ENCODE data around the gene PPP2R2D. TPM values are rescaled to one million over a fixed set of nuclear protein-coding genes. Genes with fewer than 3 reads are reported as not detected.
A peak's percentile ranks its signal among the peaks of the same experiment; 100 is the strongest.
"Not testable (repeated sequence)": the region's sequence is repeated elsewhere in the genome, so short reads cannot be mapped to it uniquely, and the experiment has no call there.

The PPP2R2D gene
- polyA plus RNA-seq, 2 donors = 14.5 to 19.3 TPM

DNA sequence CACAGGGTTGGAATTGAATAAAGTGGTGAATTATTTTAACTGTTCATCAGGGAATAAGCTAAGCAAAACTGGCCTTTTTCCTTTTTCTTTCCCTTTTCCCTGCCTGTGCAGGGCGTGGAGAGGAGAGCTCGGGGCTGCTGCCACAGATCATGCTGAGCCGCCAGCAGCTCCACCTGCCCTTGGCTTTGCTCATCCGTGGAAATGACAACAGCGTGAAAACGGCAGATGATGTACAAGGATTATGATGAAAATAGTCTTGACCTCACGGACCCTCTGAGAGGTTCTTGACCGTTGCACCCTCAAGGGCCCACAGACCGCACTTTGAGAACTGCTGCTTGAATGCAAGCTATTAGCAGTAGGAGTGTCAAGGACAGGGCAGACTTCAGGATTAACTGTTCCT lies 10.6 kb downstream of the PPP2R2D start:
- no peak overlapping the region for H3K27ac ChIP-seq (ENCODE audit: low read depth in 2 of 2, low read length in 1 of 2)
- no peak overlapping the region for H3K4me3 ChIP-seq (ENCODE audit: low read depth in 1 of 2, low read length in 2 of 2)
- peaks cover 2 to 10% of the 10 kb centered on the region in 2 donors for H3K4me1 ChIP-seq (ENCODE audit: control insufficient read depth in 2 of 2, insufficient read depth in 2 of 2, low read length in 1 of 2)
- peaks cover 2% of the 10 kb centered on the region in 2 donors for H3K36me3 ChIP-seq (ENCODE audit: control insufficient read depth in 2 of 2, insufficient read depth in 2 of 2, low read length in 1 of 2)
- no peaks in the 10 kb centered on the region for H3K27me3 ChIP-seq (ENCODE audit: control insufficient read depth in 1 of 2, insufficient read depth in 2 of 2, low read length in 2 of 2)
- WGBS, 2 donors = 66 to 74% methylated on average over 9 of the region's 9 CpGs
- H3K9me3 ChIP-seq (ENCODE audit: control insufficient read depth in 2 of 2, insufficient read depth in 1 of 2, low read depth in 1 of 2, low read length in 1 of 2) = no peaks in the 10 kb centered on the region

DNA sequence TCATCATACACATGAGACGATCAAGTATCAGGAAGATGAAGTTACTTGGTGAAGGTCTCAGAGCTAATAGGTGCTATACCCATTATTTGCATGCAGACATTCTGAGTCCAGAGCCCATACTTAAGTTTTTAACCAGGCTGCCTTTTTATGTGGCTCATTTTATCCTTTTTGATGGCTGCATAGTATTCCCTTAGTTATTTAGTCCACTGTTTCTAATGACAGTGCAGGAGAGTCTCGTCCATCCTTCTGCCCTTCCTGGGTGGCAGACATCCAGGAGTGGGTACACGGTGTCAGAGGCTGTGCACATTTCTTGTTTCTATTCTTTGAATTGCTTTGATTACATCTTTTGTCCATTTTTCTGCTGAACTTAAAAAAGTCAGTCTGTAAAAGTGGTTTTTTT lies 11.8 kb downstream of the PPP2R2D start:
- no peaks in the 10 kb centered on the region for H3K9me3 ChIP-seq (ENCODE audit: control insufficient read depth in 2 of 2, insufficient read depth in 1 of 2, low read depth in 1 of 2, low read length in 1 of 2)
- H3K4me1 ChIP-seq (ENCODE audit: control insufficient read depth in 2 of 2, insufficient read depth in 2 of 2, low read length in 1 of 2) = peaks cover 2 to 10% of the 10 kb centered on the region in 2 donors
- peaks cover 2% of the 10 kb centered on the region in 2 donors for H3K36me3 ChIP-seq (ENCODE audit: control insufficient read depth in 2 of 2, insufficient read depth in 2 of 2, low read length in 1 of 2)
- WGBS, 2 donors = 98 to 99% methylated on average over 3 of the region's 3 CpGs
- H3K27ac ChIP-seq (ENCODE audit: low read depth in 2 of 2, low read length in 1 of 2) = no peak overlapping the region
- H3K4me3 ChIP-seq (ENCODE audit: low read depth in 1 of 2, low read length in 2 of 2) = no peak overlapping the region
- H3K27me3 ChIP-seq (ENCODE audit: control insufficient read depth in 1 of 2, insufficient read depth in 2 of 2, low read length in 2 of 2) = no peaks in the 10 kb centered on the region

DNA sequence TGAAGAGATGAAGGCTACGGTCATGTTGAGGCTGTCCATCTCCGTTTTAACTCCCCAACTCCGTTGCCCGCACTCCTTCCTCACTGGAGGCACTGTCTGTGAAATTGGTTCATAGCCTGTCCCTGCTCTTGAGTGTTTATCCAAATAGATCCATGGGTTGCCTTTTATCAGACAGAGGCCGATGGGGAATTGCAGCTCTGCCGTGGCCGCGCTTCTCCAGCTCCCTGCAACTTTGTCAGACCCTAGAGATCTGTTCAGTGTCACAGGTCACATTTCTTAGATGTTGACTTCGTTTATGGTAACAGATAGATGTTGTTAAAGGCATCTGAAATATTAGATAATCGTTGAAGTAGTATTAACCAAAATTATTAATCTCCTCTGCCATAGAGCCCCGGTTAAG lies 14.7 kb downstream of the PPP2R2D start:
- Histone ChIP-seq H3K27me3 (ENCODE audit: control insufficient read depth in 1 of 2, insufficient read depth in 2 of 2, low read length in 2 of 2) (no peaks in the 10 kb centered on the region), H3K4me3 (ENCODE audit: low read depth in 1 of 2, low read length in 2 of 2) (no peak overlapping the region), H3K27ac (ENCODE audit: low read depth in 2 of 2, low read length in 1 of 2) (no peak overlapping the region), H3K9me3 (ENCODE audit: control insufficient read depth in 2 of 2, insufficient read depth in 1 of 2, low read depth in 1 of 2, low read length in 1 of 2) (no peaks in the 10 kb centered on the region), H3K36me3 (ENCODE audit: control insufficient read depth in 2 of 2, insufficient read depth in 2 of 2, low read length in 1 of 2) (peaks cover 0 to 2% of the 10 kb centered on the region in 2 donors), H3K4me1 (ENCODE audit: control insufficient read depth in 2 of 2, insufficient read depth in 2 of 2, low read length in 1 of 2) (peaks cover 0 to 4% of the 10 kb centered on the region in 2 donors)
- WGBS, 2 donors = 88 to 89% methylated on average over 11 of the region's 11 CpGs

DNA sequence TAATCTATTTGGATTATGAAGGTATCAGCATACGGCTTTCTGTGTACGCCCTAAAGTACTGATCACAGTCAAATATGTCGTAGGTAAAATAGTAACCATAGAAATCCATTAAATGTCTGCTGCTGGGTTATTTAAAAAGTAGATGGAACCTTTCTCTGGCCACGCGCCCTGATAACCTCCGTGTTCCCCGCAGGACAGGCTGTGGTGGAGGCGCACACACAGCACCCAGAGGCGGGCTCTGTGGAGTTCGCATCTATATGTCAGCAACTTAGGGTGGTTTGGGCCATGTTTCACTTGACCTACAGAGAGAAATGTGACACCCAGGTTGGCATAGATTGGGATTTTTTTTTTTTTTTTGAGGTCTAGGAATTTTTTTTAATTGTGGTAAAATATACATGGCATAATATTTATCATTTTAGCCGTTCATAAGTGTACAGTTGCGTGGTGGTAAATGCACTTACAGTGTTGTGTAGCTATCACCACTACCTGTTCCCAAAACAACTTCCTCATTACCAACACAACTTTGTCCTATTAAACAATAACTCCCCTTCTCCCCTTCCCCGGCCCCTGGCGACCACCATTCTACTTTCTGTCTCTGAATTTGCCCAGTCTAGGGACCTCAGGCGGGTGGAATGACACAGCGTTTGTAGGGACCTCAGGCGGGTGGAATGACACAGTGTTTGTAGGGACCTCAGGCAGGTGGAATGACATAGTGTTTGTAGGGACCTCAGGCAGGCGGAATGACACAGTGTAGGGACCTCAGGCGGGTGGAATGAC lies 15.4 kb downstream of the PPP2R2D start:
- Histone ChIP-seq H3K4me1 (ENCODE audit: control insufficient read depth in 2 of 2, insufficient read depth in 2 of 2, low read length in 1 of 2) (peaks cover 0 to 7% of the 10 kb centered on the region in 2 donors), H3K9me3 (ENCODE audit: control insufficient read depth in 2 of 2, insufficient read depth in 1 of 2, low read depth in 1 of 2, low read length in 1 of 2) (no peaks in the 10 kb centered on the region), H3K27ac (ENCODE audit: low read depth in 2 of 2, low read length in 1 of 2) (no peak overlapping the region), H3K4me3 (ENCODE audit: low read depth in 1 of 2, low read length in 2 of 2) (no peak overlapping the region), H3K36me3 (ENCODE audit: control insufficient read depth in 2 of 2, insufficient read depth in 2 of 2, low read length in 1 of 2) (peaks cover 0 to 2% of the 10 kb centered on the region in 2 donors), H3K27me3 (ENCODE audit: control insufficient read depth in 1 of 2, insufficient read depth in 2 of 2, low read length in 2 of 2) (no peaks in the 10 kb centered on the region)
- 95 to 96% methylated on average over 19 of the region's 19 CpGs for WGBS, 2 donors

DNA sequence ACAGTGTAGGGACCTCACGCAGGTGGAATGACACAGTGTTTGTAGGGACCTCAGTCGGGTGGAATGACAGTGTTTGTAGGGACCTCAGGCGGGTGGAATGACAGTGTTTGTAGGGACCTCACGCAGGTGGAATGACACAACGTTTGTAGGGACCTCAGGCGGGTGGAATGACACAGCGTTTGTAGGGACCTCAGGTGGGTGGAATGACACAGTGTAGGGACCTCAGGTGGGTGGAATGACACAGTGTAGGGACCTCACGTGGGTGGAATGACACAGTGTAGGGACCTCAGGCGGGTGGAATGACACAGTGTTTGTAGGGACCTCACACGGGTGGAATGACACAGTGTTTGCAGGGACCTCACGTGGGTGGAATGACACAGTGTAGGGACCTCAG lies 16.0 kb downstream of the PPP2R2D start:
- not testable (repeated sequence) for H3K27ac ChIP-seq (ENCODE audit: low read depth in 2 of 2, low read length in 1 of 2)

DNA sequence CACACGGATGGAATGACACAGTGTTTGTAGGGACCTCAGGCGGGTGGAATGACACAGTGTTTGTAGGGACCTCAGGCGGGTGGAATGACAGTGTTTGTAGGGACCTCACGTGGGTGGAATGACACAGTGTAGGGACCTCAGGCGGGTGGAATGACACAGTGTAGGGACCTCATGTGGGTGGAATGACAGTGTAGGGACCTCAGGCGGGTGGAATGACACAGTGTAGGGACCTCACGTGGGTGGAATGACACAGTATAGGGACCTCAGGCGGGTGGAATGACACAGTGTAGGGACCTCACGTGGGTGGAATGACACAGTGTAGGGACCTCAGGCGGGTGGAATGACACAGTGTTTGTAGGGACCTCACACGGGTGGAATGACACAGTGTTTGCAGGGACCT lies 16.7 kb downstream of the PPP2R2D start:
- H3K9me3 ChIP-seq (ENCODE audit: control insufficient read depth in 2 of 2, insufficient read depth in 1 of 2, low read depth in 1 of 2, low read length in 1 of 2); H3K27ac ChIP-seq (ENCODE audit: low read depth in 2 of 2, low read length in 1 of 2); H3K4me3 ChIP-seq (ENCODE audit: low read depth in 1 of 2, low read length in 2 of 2); H3K36me3 ChIP-seq (ENCODE audit: control insufficient read depth in 2 of 2, insufficient read depth in 2 of 2, low read length in 1 of 2); H3K27me3 ChIP-seq (ENCODE audit: control insufficient read depth in 1 of 2, insufficient read depth in 2 of 2, low read length in 2 of 2): not testable (repeated sequence)
- WGBS, 2 donors = 93% methylated on average over 9 to 10 of the region's 11 CpGs
- peaks cover 0 to 11% of the 10 kb centered on the region in 2 donors for H3K4me1 ChIP-seq (ENCODE audit: control insufficient read depth in 2 of 2, insufficient read depth in 2 of 2, low read length in 1 of 2)

More for the DNA sequence above, 16.0 kb downstream of the PPP2R2D start:
- H3K36me3 ChIP-seq (ENCODE audit: control insufficient read depth in 2 of 2, insufficient read depth in 2 of 2, low read length in 1 of 2); H3K9me3 ChIP-seq (ENCODE audit: control insufficient read depth in 2 of 2, insufficient read depth in 1 of 2, low read depth in 1 of 2, low read length in 1 of 2); H3K4me3 ChIP-seq (ENCODE audit: low read depth in 1 of 2, low read length in 2 of 2); H3K27me3 ChIP-seq (ENCODE audit: control insufficient read depth in 1 of 2, insufficient read depth in 2 of 2, low read length in 2 of 2): not testable (repeated sequence)
- 81 to 92% methylated on average over 8 to 10 of the region's 11 CpGs for WGBS, 2 donors
- H3K4me1 ChIP-seq (ENCODE audit: control insufficient read depth in 2 of 2, insufficient read depth in 2 of 2, low read length in 1 of 2) = peaks cover 0 to 11% of the 10 kb centered on the region in 2 donors

DNA sequence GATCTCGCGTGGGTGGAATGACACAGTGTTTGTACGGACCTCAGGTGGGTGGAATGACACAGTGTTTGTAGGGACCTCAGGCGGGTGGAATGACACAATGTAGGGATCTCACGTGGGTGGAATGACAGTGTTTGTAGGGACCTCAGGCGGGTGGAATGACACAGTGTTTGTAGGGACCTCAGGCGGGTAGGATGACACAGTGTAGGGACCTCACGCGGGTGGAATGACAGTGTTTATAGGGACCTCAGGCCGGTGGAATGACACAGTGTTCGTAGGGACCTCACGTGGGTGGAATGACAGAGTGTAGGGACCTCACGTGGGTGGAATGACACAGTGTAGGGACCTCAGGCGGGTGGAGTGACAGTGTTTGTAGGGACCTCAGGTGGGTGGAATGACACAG lies 18.7 kb downstream of the PPP2R2D start:
- H3K36me3 ChIP-seq (ENCODE audit: control insufficient read depth in 2 of 2, insufficient read depth in 2 of 2, low read length in 1 of 2); H3K9me3 ChIP-seq (ENCODE audit: control insufficient read depth in 2 of 2, insufficient read depth in 1 of 2, low read depth in 1 of 2, low read length in 1 of 2); H3K27me3 ChIP-seq (ENCODE audit: control insufficient read depth in 1 of 2, insufficient read depth in 2 of 2, low read length in 2 of 2); H3K27ac ChIP-seq (ENCODE audit: low read depth in 2 of 2, low read length in 1 of 2); H3K4me3 ChIP-seq (ENCODE audit: low read depth in 1 of 2, low read length in 2 of 2): not testable (repeated sequence)
- WGBS, 2 donors = 92% methylated on average over 14 of the region's 14 CpGs
- H3K4me1 ChIP-seq (ENCODE audit: control insufficient read depth in 2 of 2, insufficient read depth in 2 of 2, low read length in 1 of 2) = peaks cover 0 to 11% of the 10 kb centered on the region in 2 donors

DNA sequence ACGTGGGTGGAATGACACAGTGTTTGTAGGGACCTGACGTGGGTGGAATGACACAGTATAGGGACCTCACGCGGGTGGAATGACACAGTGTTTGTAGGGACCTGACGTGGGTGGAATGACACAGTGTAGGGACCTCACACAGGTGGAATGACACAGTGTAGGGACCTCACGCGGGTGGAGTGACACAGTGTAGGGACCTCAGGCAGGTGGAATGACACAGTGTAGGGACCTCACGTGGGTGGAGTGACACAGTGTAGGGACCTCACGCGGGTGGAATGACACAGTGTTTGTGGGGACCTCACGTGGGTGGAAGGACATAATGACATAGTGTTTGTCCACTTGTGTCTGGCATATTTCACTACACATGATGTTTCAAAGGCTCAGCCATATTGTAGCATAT lies 19.3 kb downstream of the PPP2R2D start:
- Histone ChIP-seq H3K27ac (ENCODE audit: low read depth in 2 of 2, low read length in 1 of 2) (no peak overlapping the region), H3K4me1 (ENCODE audit: control insufficient read depth in 2 of 2, insufficient read depth in 2 of 2, low read length in 1 of 2) (peaks cover 0 to 11% of the 10 kb centered on the region in 2 donors), H3K9me3 (ENCODE audit: control insufficient read depth in 2 of 2, insufficient read depth in 1 of 2, low read depth in 1 of 2, low read length in 1 of 2) (no peaks in the 10 kb centered on the region), H3K36me3 (ENCODE audit: control insufficient read depth in 2 of 2, insufficient read depth in 2 of 2, low read length in 1 of 2) (no peaks in the 10 kb centered on the region), H3K27me3 (ENCODE audit: control insufficient read depth in 1 of 2, insufficient read depth in 2 of 2, low read length in 2 of 2) (no peaks in the 10 kb centered on the region), H3K4me3 (ENCODE audit: low read depth in 1 of 2, low read length in 2 of 2) (no peak overlapping the region)
- 93% methylated on average over 11 of the region's 11 CpGs for WGBS, 2 donors

DNA sequence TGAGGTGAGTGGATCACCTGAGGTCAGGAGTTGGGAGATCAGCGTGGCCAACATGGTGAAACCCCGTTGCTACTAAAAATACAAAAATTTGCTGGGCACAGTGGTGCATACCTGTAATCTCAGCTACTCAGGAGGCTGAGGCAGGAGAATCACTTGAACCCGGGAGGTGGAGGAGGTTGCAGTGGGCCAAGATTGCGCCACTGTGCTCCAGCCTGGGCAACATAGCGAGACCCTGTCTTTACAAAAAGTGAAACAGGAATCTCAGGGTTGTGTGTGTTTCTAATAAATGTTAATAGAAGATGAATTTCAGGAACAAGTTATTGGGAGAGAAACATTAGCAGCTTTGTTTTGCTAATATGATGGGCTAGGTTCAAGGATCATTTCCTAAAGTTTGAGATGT lies 19.9 kb downstream of the PPP2R2D start:
- Histone ChIP-seq H3K4me1 (ENCODE audit: control insufficient read depth in 2 of 2, insufficient read depth in 2 of 2, low read length in 1 of 2) (peaks cover 1 to 11% of the 10 kb centered on the region in 2 donors), H3K27me3 (ENCODE audit: control insufficient read depth in 1 of 2, insufficient read depth in 2 of 2, low read length in 2 of 2) (no peaks in the 10 kb centered on the region), H3K36me3 (ENCODE audit: control insufficient read depth in 2 of 2, insufficient read depth in 2 of 2, low read length in 1 of 2) (no peaks in the 10 kb centered on the region), H3K27ac (ENCODE audit: low read depth in 2 of 2, low read length in 1 of 2) (no peak overlapping the region), H3K9me3 (ENCODE audit: control insufficient read depth in 2 of 2, insufficient read depth in 1 of 2, low read depth in 1 of 2, low read length in 1 of 2) (peaks cover 0 to 1% of the 10 kb centered on the region in 2 donors), H3K4me3 (ENCODE audit: low read depth in 1 of 2, low read length in 2 of 2) (no peak overlapping the region)
- WGBS, 2 donors = 87 to 90% methylated on average over 5 of the region's 5 CpGs

DNA sequence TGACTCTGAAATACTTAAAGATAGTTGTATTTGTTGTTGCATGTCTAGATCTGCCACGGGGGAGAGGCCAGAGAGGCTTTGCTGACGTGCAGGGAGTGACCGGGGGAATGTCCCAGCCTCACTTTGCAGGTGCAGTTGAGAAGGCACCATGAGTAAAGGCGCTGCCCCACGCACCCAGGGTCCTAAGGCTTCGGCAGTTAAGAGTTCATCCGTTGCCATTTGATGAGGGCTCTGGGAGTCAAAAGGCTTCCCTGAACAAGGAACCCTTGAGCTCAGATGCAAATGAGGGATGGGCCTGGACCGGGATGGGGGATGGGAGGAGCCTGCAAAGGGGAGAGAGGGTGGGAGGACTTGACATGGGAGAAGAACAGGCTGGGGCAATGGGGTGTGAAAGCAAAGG lies 20.4 kb downstream of the PPP2R2D start:
- WGBS, 2 donors = 57 to 59% methylated on average over 8 of the region's 8 CpGs
- H3K27ac ChIP-seq (ENCODE audit: low read depth in 2 of 2, low read length in 1 of 2) = peak overlapping the region in 1 of 2 donors; percentile 69
- peaks cover 0 to 4% of the 10 kb centered on the region in 2 donors for H3K9me3 ChIP-seq (ENCODE audit: control insufficient read depth in 2 of 2, insufficient read depth in 1 of 2, low read depth in 1 of 2, low read length in 1 of 2)
- peaks cover 2 to 11% of the 10 kb centered on the region in 2 donors for H3K4me1 ChIP-seq (ENCODE audit: control insufficient read depth in 2 of 2, insufficient read depth in 2 of 2, low read length in 1 of 2)
- H3K4me3 ChIP-seq (ENCODE audit: low read depth in 1 of 2, low read length in 2 of 2) = no peak overlapping the region
- no peaks in the 10 kb centered on the region for H3K36me3 ChIP-seq (ENCODE audit: control insufficient read depth in 2 of 2, insufficient read depth in 2 of 2, low read length in 1 of 2)
- no peaks in the 10 kb centered on the region for H3K27me3 ChIP-seq (ENCODE audit: control insufficient read depth in 1 of 2, insufficient read depth in 2 of 2, low read length in 2 of 2)

Data from esophagus (tissue), 2 donors.